ENCODE results near the gene SDR42E1.

GRCh38 chr16:81939164-81940056 is 71.9 kb downstream of the SDR42E1 start:
- TF ChIP-seq, protein P1, sequence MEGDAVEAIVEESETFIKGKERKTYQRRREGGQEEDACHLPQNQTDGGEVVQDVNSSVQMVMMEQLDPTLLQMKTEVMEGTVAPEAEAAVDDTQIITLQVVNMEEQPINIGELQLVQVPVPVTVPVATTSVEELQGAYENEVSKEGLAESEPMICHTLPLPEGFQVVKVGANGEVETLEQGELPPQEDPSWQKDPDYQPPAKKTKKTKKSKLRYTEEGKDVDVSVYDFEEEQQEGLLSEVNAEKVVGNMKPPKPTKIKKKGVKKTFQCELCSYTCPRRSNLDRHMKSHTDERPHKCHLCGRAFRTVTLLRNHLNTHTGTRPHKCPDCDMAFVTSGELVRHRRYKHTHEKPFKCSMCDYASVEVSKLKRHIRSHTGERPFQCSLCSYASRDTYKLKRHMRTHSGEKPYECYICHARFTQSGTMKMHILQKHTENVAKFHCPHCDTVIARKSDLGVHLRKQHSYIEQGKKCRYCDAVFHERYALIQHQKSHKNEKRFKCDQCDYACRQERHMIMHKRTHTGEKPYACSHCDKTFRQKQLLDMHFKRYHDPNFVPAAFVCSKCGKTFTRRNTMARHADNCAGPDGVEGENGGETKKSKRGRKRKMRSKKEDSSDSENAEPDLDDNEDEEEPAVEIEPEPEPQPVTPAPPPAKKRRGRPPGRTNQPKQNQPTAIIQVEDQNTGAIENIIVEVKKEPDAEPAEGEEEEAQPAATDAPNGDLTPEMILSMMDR (IDR thresholded peaks at IDR 0.05): no peak
- no peak for TF ChIP-seq POLR2A (IDR thresholded peaks at IDR 0.05)
